HG02981 (cell line): Measurements from ENCODE around the gene DPEP2.

ENCODE experiments used
- ATAC-seq: cut with Tn5 transposase; IDR thresholded peaks from one replicate; pipeline ENCODE4 v1.9.1; 2021; ENCODE audit warnings: mild to moderate bottlenecking, moderate library complexity; ENCODE audit not compliant: unreplicated experiment

DPEP2 gene

DNA sequence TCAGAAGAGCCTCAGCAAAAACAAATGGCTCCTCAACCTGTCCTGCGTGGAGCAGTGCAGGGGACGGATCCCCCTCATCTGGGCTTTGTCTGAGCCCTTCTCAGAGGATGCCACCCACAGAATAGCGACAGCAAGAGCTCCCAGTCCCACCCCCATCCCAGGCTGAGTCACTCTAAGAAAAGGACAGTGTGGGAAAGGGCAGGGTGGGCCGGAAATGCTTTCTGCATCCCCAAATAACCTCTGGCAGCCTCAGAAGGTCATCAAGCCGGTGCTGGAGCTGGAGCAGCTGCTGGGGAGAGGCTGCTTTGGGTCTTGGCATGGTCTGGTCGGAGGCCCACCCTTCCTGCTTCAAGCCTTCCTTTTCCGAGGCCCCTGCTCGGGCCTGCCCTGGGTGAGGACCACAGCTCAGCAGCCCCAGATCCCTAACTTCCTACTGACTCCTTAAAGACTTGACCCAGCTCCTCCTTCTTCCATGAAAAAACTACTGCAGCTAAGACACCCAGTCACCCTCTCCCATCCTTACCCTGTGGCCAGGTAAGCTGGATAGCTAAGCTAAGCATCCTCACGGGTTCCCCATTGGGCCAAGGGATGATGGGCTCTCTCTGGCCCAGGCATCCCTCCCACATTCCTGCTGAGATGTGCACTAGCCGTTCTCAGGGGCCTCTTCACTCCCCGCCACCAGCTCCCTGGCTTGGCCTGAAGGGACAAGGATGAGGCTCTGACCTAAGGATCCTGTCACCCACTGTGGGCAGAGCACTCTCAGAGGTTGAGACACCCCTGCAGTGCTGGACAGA is 39.6 kb downstream of the DPEP2 start:
- no peak for ATAC-seq

DNA sequence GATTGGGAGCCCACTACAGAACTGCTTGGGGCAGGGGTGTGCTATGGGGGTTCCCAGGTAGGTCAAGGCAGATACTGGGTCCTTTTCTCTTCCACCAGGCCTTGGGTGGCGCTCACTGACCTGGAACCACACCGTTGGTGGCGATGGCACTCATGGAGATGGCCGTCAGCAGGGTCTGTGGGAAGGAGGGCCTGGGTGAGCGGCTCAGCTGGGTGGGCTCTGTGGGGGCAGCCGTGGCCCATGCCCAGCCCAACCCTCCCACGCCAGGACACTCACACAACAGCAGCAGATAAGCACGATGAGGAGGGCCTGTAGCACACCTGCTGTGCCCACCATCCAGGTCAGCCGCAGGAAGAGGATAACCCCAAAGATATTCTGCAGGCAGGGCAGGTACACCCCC is 41.7 kb downstream of the DPEP2 start:
- ATAC-seq: no peak

DNA sequence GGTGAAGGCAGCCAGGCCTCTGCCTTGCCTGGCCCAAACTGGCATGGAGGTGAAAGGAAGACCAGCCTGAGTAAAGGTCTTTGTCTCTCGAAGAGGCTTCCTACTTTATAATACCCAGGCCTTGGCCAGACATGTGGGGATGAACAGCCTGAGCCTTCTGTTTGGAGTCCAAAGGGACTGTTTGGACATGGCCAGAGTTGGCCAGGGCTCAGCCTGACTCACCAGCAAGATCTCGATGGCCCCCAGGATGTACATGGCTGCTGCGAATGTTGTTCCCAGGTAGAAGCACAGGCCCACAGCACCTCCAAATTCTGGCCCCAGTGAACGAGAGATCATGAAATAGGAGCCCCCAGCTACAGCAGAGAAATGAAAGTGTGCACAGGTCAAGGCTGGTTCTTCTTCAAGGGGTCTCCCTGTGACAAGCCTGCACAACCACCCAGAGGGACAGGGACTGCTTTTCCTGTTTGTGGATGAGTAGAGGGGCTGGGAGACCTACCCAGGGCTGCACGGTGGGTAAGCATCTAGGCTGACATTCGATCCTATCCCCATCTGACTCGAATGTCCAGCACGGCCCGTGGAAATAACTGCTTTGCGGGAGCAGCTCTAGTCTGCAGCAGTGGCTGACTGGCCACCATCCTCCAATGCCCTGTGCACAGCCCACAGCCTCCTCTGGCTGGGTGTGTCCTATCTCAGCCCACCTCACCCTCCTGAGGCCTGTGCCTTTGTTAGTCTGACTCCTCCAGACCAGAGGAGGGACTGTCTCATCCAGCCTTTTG is 44.7 kb downstream of the DPEP2 start:
- no peak for ATAC-seq

DNA sequence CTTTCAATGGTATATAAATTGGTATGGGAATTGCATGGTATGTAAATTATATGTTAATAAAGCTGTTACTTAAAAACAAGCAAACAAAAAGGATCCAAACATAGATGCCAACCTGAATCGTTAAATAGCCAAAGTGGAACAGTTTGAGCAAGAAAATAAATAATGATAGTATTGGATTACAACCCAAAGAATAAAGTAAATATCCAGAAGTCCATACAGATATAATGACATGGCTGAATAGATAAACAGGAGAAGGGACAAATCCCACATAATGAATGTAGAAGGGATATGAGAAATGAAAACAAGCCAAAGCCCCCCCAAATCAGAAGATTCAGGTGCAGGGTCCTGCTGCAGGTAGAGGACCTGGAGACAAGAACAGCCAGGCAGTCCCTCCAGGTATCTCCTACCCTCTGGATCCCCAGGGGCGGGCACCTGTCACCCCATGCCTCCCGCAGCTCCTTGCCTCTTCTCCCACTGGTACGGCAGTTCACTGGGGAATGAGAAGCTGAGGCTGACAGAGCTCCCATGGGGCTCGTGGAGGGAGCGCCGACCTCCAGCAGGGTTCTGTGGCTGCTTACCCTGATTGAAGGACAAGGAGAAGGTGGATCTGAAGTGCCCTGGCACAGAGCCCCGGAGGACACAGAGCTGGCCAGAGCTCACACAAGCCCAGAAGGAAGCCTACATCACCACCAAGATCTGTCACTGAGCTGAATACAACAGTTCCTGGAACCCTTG is 45.5 kb downstream of the DPEP2 start:
- ATAC-seq: no peak

DNA sequence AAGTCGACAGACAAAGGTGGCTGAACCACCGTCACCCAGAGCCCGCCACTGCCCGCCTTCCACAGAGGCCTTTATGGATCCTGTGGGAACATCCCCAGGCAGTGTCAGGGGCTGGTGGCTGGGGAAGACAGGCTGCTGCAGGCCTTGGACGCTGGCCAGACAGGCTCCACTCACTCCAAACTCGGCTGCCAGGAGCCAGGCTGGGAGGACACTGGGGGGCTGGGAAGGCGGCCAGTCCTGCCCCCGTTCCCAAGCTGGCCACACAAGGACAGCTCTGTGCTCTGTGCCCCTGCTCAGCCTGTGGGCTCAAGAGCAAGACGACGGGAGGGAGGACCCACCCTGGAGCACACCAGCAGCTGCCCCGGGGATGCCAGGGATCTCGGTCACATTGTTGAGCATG is 47.8 kb downstream of the DPEP2 start:
- no peak for ATAC-seq

DNA sequence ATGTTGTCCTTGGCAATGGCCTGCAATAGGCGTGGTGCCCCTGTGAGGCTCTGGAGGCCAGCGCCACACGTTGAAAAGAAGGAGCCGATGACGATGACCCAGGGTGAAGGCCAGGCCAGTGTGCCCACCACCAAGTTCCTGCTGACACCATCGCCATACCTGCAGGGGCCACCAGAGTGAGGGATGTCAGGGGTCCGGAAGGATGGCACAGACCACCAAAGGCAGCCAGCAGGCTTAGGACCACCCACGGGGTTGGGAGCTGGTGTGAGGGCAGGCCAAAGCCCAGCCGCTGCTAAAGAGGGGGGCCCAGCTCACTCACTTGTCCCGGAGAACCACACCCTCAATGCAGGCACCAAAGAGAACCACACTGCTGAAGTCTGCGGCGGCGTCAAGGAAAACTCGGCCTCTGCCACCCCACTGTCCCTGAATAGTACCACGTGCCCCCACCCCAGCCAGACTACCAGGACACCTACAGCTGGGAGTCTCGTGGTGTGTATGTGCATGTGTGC is 48.9 kb downstream of the DPEP2 start:
- no peak for ATAC-seq

DNA sequence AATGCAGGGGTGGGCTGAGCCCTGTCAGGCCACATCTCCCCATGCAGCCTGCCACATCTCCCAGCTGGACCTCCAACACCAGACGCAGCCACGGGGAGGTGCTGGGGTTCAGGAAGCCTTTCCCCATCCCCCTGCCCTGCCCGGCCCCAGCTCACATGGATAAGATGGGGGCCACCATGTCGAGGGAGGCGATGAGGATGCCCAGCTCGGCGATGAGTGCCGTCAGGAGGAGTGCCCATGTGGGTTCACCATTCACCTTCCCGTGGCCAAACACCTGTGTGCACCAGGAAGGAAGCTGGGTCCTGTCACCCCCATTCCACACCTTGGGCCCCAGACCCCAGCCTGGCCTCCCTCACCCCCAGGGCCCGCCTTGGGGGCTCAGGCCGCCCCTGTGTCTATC is 49.6 kb downstream of the DPEP2 start:
- ATAC-seq: no peak

DNA sequence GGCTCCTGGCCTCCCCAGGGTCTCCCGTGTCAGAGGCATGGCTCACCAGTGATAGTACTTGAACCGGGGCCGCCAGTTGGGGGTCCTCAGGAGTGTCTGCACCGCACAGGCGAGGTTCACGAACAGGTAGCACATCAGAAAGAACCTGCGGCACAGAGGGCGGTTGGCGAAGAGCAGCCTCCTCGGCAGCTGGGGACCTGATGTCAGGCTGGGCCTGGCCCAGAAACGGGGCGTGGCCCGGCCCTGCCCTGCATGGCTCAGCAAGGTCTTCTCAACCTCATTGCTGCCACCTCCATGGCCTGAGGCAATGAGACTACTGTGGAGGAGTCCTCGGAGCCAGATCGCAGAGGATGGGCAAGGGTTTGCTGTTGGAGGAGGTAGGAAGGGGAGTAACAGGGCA is 51.3 kb downstream of the DPEP2 start:
- ATAC-seq: no peak

DNA sequence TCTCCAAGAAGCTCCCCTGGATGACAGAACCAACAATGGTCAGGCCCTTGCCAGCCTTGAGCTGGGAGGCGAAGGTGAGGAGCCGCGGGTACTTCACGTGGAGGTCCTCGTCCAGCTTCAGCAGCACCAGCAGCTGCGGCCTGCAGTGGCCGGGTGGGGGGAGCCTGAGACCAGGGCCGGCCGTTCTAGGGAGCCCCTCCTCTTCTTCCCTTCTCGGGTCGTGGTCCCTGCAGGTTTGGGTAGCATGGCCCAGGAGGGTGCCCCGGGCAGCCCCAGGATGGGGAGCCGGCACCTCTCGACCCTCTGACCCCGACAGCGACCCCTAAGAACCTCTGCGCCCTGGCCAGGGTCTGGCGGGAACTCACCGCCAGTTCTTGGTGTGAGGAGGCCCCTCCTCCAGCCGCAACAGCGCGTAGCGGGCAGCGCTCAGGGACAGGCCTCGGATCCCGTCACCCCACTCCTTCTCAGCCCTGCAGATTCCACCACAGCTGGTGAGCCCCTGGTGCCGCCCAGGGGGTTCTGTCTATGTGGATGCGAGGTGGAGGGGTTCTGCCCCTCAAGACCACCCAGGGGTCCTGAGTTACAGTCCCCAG is 52.2 kb downstream of the DPEP2 start:
- ATAC-seq: no peak

DNA sequence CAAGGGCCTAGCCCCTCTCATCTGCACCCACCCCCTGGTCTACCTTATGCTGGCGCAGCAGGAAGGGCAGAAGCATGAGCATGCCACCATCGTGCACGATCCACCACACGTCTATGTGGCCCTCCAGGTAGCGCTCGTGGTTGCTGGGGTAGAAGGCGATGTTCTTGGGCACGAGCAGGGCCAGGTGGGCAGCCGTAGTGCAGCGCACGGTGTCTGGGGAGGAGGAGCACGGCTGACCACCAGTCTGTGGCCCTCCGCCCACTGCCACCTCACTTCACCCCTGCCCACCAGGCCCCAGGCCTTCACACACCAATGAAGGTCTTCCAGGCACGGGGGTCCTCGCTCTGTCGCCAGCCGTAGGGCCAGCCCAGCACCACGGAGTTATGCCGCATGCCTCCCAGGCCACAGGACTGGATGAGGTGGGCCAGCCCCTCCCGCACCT is 53.1 kb downstream of the DPEP2 start:
- no peak for ATAC-seq

DNA sequence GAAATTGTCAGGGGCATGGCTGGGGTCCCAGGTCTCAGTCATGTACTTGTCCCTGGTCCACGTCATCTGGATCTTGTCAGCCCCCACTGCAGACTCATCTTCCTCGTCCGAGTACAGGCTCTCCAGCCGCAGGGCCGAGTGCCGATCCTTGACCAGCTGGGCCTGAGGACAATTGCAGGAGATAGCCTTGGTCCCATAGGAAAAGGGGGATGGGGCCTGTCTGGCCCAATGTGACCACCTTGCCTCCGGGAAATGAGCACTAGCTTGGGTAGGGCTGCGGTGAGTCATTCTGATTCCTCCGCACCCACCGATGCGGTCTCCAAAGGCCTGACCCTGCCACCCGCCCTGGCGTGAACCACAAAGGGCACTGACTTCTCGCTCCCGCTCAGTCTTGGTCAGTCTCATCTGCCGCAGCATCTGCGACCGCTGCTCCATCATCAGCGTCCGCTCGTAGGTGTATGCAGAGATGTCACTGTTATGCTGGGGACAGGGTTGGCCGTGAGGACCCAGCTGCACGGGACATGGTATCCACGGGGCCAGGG is 53.8 kb downstream of the DPEP2 start:
- no peak for ATAC-seq

DNA sequence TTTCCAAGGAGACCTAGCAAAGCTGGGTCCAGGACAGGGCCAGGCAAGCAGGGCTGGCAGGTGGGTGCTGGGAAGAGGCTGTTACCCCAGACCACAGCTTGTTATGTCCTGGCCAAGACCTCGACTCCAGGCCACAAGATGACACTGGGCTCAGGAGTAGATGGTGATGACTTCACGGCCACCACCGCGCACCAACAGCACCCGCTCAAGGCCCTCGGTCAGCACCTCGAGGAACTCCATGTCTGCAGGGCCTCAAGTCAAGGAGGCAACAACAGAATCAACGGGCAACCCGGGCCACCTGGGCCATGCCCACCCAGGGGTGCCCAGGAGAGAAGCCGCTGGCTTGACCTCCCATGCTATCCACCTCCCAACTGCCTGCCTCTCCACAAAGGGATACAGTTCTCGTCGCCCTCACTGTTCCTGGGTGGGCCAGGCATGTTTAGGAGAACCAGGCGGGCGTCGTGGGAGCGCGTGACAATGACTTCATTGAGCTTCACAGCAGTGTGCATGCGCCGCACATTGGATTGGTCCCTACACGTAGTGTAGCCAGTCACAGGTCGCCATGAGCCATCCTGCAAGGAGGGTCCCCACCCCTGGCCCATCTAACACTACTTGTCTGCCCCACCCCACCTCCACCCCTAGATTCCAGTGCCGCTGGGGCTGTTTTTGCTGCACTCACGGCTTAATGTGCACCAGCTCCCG is 54.4 kb downstream of the DPEP2 start:
- no peak for ATAC-seq

DNA sequence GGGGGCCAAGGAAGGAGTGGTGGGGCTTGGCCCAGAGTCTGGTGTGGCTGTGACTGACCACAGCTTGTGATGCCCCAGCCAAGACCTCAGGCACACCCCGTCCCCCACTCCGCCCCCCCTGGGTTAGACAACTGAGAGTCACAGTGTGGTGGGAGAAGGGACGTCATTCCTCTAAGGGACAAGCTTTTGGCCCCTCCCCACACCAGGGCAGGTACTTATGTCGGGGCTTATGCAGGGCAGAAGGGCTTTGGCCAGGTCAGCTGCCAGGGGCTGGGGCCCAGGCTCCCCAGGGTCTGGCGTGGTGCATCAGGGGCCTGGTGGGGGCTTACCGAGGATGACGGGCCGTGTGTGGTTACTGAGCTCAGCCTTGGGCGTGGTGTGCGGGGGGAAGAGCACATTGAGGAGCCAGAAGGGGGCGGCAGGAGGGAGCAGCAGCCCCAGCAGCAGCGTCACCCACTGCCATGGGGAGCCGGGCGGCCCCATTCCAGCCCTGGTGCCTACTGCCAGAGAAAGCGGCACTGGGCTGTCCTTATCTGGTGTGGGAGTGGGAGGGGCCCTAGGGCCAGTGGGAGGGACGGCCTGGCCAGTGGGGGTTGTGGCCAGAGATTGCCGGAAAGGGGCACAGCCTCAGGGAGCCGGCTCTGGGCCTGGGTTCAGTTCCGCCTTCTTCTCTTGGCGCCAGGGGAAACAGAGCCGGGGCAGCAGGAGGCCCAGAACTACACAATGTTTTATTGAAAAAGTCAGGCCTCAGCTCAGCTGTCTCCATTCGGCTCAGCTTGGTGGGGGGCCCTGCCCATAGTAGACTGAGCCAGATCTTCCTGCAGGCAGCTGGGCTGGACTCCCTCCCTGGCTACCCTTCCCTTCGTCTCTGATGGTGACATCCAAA is 55.4 kb downstream of the DPEP2 start, which contains the start of gene LCAT:
Gene LCAT (minus strand): TSS at position 502 of the 886 bp plus-strand sequence. CDS start 19 bp downstream, at position 483.
- no peak for ATAC-seq

DNA sequence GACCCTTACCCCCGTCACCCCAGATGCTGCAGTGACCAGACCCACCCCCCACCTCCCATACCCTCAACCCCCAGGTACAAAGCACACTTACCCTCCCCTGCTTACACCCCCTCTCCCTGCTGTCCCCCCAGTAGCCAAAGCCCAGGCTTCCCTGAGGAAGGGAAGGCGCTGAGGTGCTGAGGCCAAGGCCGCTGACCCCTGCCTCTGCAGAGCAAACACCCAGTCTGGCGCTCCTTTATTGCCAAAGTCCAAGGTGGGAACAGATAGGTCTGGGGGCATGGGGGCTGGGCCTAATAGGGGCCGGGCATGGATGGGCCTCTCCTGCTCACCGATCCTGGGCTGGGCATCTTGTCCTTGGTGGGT is 56.0 kb downstream of the DPEP2 start:
- ATAC-seq: no peak

DNA sequence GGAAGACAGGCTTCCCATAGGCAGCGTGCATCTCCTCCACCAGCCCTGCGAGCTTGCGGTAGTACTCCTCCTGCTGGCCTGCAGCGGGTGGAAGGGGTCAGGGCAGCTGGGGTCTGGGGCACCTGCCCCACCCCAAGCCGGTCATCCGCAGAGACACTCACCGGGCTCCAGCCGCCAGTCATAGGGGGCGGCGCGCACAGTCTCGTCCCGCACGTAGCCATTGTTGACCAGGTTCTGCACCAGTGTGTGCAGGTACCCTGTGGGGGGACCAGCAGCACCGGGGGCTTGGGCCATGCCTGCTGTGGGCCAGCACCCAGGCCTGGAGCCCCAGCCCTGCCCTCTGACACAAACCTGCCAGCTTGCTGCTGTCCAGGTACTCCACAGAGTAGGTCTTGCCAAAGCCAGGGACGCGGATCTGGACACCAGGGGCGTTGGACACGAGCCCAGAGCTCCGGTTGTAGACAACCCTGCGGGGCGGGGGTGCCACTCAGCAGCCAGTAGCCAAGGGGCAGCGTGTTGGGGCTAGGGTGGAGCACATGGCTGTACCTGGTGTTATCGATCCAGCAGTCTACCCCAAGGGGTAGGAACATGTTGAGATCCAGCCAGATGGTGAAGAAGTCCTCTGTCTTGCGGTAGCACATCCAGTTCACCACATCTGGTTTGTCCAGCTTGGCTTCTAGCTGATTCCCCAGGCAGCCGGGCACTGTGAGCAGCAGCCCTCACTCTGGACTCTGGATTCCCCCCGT is 56.6 kb downstream of the DPEP2 start:
- no peak for ATAC-seq

DNA sequence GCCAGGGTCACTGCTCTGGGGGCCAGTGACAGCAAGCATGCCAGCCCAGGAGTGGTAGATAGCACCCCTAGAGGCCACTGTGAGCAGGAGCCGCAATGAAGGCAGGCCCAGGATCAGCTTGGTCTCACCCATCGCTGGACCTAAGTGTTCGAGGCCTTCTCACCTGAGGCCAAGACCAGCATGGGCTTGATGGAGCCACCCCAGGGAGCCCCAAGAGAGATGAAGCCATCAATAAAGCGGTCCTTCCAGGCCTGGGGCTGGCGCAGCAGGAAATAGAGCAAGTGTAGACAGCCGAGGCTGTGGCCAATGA is 57.1 kb downstream of the DPEP2 start:
- no peak for ATAC-seq

DNA sequence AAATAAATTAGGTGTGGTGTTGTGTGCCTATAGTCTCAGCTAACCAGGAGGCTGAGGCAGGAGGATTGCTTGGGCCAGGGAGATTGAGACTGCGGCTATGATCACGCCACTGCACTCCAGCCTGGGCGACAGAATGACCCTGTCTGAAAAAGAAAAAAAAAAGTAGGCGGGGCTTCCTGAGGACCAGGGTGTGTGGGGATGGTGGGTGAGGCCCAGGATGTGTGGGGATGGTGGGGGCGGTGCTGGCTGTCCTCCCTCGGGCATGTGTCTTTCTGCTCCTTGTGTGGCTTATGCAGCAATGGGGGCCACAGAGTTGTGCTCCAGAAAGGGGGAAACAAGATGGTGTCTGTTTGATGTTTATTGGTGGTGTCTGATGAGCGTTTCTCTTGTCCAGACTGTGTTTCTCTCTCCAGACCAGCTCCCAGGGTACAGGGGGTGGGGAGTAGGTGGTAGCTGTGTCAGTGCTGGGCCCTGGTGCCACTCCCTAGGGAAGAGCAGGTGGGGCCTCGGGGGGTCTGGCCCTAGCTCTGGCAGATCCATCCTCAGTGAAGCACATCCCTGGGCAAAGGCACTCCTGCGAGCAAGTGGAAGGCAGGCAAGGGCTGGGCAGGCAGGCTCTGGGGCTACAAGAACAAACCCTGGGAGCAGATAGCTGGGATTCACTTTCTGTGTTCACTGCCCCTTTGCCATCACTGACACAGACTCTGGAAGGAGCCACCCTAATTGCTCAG is 57.6 kb downstream of the DPEP2 start:
- ATAC-seq: no peak
